Liver (tissue), 3 donors: ENCODE data around the gene ZNF146.

Source experiments
- GABPA ChIP-seq, 2 donors: IDR thresholded peaks in 1 of 2; conservative IDR thresholded peaks in 1 of 2; 2 replicates each; pipeline ENCODE4 v1.6.1; 2016; ENCODE audit warnings: antibody characterized with exemption in 2 of 2, mild to moderate bottlenecking in 1 of 2, moderate library complexity in 1 of 2
- HNF4A ChIP-seq, 2 donors: conservative IDR thresholded peaks; 2 replicates each; pipeline ENCODE4 v1.6.1; 2016; ENCODE audit warnings: antibody characterized with exemption in 2 of 2, mild to moderate bottlenecking in 2 of 2
- RAD21 ChIP-seq, 2 donors: IDR thresholded peaks; 2 replicates each; pipeline ENCODE4 v1.6.1; 2016; ENCODE audit warnings: antibody characterized with exemption in 2 of 2, mild to moderate bottlenecking in 2 of 2
- SP1 ChIP-seq: IDR thresholded peaks from 2 replicates; pipeline ENCODE4 v1.6.1; 2018; ENCODE audit warnings: antibody characterized with exemption, mild to moderate bottlenecking
- TAF1 ChIP-seq: conservative IDR thresholded peaks from 2 replicates; pipeline ENCODE4 v1.6.1; 2016; ENCODE audit warnings: antibody characterized with exemption, mild to moderate bottlenecking
- TF ChIP-seq, protein P1 (sequence below): fragments of 150-350 bp; IDR thresholded peaks from 2 replicates; pipeline ENCODE4 v1.5.1; 2017; ENCODE audit warnings: improper control_type of control experiment, low read depth, low read length; ENCODE audit not compliant: missing input control
- TF ChIP-seq, protein P2 (sequence below): IDR thresholded peaks from 2 replicates; pipeline ENCODE4 v1.6.1; 2016; ENCODE audit warnings: antibody characterized with exemption
- TF ChIP-seq, protein P3 (sequence below): IDR thresholded peaks from 2 replicates; pipeline ENCODE4 v1.6.1; 2016; ENCODE audit warnings: antibody characterized with exemption
- TF ChIP-seq, protein P4 (sequence below): IDR thresholded peaks from 2 replicates; pipeline ENCODE4 v1.6.1; 2016; ENCODE audit warnings: antibody characterized with exemption, mild to moderate bottlenecking
- donor health status: healthy.
- donor health status: healthy.

DNA sequence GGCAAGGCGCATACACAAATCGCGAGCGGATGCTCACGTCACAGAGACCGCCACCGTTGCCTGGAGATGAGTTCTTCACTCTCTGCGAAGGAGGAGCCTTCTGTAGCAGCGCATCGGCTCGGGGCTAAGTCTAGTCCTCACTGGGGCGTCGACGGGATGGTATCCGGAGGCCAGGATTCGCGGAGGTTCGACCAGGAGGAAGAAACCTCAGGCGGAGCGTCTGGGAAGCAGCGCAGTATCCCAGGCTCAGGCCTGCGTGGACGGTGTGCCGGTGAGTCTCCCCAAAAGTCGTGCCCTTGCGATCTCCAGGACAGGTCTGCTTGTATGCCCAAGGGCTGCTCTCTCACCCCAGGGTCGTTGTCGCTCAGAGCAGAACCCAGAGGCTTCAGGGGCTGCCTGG, 40.4 kb downstream of the ZNF146 start:
- TF ChIP-seq, protein P1, sequence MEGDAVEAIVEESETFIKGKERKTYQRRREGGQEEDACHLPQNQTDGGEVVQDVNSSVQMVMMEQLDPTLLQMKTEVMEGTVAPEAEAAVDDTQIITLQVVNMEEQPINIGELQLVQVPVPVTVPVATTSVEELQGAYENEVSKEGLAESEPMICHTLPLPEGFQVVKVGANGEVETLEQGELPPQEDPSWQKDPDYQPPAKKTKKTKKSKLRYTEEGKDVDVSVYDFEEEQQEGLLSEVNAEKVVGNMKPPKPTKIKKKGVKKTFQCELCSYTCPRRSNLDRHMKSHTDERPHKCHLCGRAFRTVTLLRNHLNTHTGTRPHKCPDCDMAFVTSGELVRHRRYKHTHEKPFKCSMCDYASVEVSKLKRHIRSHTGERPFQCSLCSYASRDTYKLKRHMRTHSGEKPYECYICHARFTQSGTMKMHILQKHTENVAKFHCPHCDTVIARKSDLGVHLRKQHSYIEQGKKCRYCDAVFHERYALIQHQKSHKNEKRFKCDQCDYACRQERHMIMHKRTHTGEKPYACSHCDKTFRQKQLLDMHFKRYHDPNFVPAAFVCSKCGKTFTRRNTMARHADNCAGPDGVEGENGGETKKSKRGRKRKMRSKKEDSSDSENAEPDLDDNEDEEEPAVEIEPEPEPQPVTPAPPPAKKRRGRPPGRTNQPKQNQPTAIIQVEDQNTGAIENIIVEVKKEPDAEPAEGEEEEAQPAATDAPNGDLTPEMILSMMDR, result no peak
- TF ChIP-seq, protein P2, sequence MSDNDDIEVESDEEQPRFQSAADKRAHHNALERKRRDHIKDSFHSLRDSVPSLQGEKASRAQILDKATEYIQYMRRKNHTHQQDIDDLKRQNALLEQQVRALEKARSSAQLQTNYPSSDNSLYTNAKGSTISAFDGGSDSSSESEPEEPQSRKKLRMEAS, result no peak
- TF ChIP-seq, protein P3, sequence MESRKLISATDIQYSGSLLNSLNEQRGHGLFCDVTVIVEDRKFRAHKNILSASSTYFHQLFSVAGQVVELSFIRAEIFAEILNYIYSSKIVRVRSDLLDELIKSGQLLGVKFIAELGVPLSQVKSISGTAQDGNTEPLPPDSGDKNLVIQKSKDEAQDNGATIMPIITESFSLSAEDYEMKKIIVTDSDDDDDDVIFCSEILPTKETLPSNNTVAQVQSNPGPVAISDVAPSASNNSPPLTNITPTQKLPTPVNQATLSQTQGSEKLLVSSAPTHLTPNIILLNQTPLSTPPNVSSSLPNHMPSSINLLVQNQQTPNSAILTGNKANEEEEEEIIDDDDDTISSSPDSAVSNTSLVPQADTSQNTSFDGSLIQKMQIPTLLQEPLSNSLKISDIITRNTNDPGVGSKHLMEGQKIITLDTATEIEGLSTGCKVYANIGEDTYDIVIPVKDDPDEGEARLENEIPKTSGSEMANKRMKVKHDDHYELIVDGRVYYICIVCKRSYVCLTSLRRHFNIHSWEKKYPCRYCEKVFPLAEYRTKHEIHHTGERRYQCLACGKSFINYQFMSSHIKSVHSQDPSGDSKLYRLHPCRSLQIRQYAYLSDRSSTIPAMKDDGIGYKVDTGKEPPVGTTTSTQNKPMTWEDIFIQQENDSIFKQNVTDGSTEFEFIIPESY, result no peak
- TF ChIP-seq RAD21 (IDR thresholded peaks at IDR 0.05), result no peak
- TF ChIP-seq SP1, result no peak
- TF ChIP-seq HNF4A (conservative IDR thresholded peaks at IDR 0.05), result no peak
- TF ChIP-seq, protein P4, sequence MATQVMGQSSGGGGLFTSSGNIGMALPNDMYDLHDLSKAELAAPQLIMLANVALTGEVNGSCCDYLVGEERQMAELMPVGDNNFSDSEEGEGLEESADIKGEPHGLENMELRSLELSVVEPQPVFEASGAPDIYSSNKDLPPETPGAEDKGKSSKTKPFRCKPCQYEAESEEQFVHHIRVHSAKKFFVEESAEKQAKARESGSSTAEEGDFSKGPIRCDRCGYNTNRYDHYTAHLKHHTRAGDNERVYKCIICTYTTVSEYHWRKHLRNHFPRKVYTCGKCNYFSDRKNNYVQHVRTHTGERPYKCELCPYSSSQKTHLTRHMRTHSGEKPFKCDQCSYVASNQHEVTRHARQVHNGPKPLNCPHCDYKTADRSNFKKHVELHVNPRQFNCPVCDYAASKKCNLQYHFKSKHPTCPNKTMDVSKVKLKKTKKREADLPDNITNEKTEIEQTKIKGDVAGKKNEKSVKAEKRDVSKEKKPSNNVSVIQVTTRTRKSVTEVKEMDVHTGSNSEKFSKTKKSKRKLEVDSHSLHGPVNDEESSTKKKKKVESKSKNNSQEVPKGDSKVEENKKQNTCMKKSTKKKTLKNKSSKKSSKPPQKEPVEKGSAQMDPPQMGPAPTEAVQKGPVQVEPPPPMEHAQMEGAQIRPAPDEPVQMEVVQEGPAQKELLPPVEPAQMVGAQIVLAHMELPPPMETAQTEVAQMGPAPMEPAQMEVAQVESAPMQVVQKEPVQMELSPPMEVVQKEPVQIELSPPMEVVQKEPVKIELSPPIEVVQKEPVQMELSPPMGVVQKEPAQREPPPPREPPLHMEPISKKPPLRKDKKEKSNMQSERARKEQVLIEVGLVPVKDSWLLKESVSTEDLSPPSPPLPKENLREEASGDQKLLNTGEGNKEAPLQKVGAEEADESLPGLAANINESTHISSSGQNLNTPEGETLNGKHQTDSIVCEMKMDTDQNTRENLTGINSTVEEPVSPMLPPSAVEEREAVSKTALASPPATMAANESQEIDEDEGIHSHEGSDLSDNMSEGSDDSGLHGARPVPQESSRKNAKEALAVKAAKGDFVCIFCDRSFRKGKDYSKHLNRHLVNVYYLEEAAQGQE, result no peak
- TF ChIP-seq TAF1, result no peak
- no peak for TF ChIP-seq GABPA (IDR thresholded peaks at IDR 0.05 in 1 of 2, conservative IDR thresholded peaks at IDR 0.05 in 1 of 2)
